ENCODE measurements around the gene SH2B2. TPM values are rescaled to one million over a fixed set of nuclear protein-coding genes. Genes with fewer than 3 reads are reported as not detected.
A peak's percentile ranks its signal among the peaks of the same experiment; 100 is the strongest.

Gene SH2B2
- total RNA-seq, 2 experiments from 2014 or later: 0.16 to 0.52 TPM

DNA sequence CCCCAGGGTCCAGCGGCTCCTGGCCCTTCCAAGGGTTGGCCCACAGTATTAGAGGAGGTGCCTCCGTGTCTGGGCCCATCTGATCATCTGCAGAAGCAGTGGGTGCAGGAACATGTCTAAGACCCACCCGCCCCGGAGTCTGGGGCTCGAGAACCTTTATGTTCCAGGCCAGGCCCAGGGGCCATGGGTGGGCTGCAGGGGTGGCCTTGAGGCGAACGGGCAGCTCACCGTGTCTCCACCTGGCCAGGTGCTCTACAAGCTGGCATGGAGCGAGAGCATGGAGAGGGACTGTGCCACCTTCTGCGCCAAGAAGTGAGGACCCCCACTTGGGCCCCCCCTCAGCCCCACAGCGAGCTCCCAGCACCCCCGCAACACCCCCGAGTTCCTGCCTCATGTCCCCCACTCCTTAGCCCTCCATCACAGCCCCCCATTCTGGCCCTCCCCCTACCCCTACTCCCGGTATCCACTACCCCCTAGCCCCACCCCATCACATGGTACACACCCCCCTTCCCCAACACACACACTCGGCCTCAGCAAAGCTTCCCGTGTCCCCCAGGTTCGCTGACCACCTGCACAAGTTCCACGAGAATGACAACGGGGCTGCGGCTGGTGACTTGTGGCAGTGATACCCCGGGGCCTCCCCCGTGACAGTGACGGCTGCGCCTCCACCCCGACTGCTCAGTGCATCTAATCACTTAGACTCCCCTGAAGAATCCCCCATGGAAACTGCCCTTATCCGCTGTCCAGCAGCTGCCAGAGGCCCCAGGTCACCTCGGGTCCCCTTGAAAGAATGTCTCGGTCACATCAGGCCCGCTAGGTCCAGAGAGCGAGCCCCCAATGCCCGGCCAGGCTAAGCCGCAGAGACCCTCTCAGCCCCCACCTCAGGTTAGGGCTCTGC is 4.0 kb upstream of the SH2B2 start:
- ATAC-seq: no peak
- CTCF ChIA-PET: interaction anchor here (0.9 to 1.8 kb wide), 3 partner anchors 10 to 109 kb away, joined by 3 to 4 read pairs (median 4); no protein-coding TSS in a partner anchor
- peaks cover 18% of the 10 kb centered on the region for H3K4me1 Mint-ChIP-seq (ENCODE audit: low read depth)
- no peaks in the 10 kb centered on the region for H3K36me3 Mint-ChIP-seq (ENCODE audit: low read depth)
- H3K27me3 Mint-ChIP-seq (ENCODE audit: low read depth): peaks cover 13% of the 10 kb centered on the region
- DNase-seq: no peak
- no peak overlapping the region for H3K27ac Mint-ChIP-seq
- H3K9me3 Mint-ChIP-seq (ENCODE audit: insufficient read depth): no peaks in the 10 kb centered on the region
- H3K4me3 Mint-ChIP-seq: no peak overlapping the region
- POLR2A ChIA-PET: no interaction called here

DNA sequence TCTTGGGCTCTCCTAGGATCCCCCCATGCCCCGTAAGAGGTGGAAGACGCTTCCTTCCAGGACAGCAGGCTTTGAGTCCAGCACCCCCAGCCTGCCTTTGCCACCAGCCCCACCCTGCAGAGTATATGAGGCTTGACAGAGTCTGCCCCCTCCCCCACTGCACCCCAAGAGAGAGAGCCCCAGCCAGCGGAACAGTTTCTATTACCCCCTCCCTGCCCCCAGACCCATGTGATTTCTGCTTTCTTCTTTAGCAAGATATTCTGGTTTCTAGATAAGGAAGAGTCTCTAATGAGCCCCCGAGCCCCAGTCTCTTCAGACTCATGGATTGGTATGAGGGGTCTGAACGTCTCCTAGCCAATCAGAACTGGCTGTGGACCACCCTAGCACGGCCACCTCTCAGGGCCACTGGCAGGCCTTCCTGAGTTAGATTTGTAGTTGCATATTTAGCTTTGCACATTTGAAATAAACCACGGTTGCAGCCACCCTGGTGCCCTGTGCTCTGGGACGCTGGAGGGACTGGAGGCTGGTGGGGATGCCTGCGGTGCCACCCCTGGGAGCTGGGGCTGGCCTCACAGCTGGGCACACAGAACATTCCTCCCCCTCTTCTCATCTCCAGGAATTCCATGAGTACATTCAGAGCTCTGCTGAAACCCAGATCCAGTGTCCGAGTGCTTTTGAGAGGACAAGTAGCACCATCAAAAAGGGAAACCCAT is 3.0 kb upstream of the SH2B2 start:
- POLR2A ChIA-PET: no interaction called here
- H3K9me3 Mint-ChIP-seq (ENCODE audit: insufficient read depth): no peaks in the 10 kb centered on the region
- DNase-seq (no peak), ATAC-seq (no peak)
- H3K27me3 Mint-ChIP-seq (ENCODE audit: low read depth): peaks cover 18% of the 10 kb centered on the region
- H3K4me1 Mint-ChIP-seq (ENCODE audit: low read depth): peaks cover 22% of the 10 kb centered on the region
- peak overlapping the region; percentile 61 for H3K27ac Mint-ChIP-seq
- no peaks in the 10 kb centered on the region for H3K36me3 Mint-ChIP-seq (ENCODE audit: low read depth)
- H3K4me3 Mint-ChIP-seq: no peak overlapping the region
- CTCF ChIA-PET: no interaction called here

DNA sequence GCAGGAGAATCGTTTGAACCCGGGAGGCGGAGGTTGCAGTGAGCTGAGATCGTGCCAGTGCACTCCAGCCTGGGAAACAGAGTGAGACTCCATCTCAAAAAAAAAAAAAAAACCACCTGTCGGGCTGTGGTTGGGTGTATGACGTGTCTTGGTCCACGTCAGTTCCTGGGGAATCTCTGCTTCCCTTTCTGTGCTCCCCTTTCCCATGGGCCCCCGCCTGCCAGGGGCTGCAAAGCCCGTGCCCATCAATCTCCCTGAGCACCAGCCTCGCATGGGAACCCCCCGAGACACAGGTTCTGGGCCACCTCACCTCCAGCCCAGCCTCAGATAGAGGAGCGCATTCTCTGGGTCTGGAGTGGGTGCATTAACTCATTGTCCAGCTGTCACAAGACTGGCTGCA is 2.3 kb upstream of the SH2B2 start:
- no peaks in the 10 kb centered on the region for H3K36me3 Mint-ChIP-seq (ENCODE audit: low read depth)
- CTCF ChIA-PET: no interaction called here
- H3K4me1 Mint-ChIP-seq (ENCODE audit: low read depth): peaks cover 25% of the 10 kb centered on the region
- ATAC-seq (no peak), DNase-seq (peak; percentile 28)
- no peak overlapping the region for H3K27ac Mint-ChIP-seq
- peaks cover 23% of the 10 kb centered on the region for H3K27me3 Mint-ChIP-seq (ENCODE audit: low read depth)
- POLR2A ChIA-PET: no interaction called here
- H3K9me3 Mint-ChIP-seq (ENCODE audit: insufficient read depth): no peaks in the 10 kb centered on the region
- no peak overlapping the region for H3K4me3 Mint-ChIP-seq

- peaks cover 21% of the 10 kb centered on the region for H3K4me1 Mint-ChIP-seq (ENCODE audit: low read depth)
- ChIA-PET POLR2A (no interaction called here), CTCF (interaction anchor here (0.6 to 0.7 kb wide), 2 partner anchors 12 to 107 kb away, joined by 3 read pairs; no protein-coding TSS in a partner anchor)
- no peak for ATAC-seq
- H3K36me3 Mint-ChIP-seq (ENCODE audit: low read depth): no peaks in the 10 kb centered on the region
- peak overlapping the region; percentile 32 for H3K4me3 Mint-ChIP-seq
- DNase-seq: no peak
- H3K9me3 Mint-ChIP-seq (ENCODE audit: insufficient read depth): no peaks in the 10 kb centered on the region
- H3K27me3 Mint-ChIP-seq (ENCODE audit: low read depth): peaks cover 23% of the 10 kb centered on the region
- no peak overlapping the region for H3K27ac Mint-ChIP-seq
These were observed 1.7 kb upstream of the SH2B2 start for GRCh38 chr7:102284891-102285539.

- POLR2A ChIA-PET: no interaction called here
- peaks cover 23% of the 10 kb centered on the region for H3K27me3 Mint-ChIP-seq (ENCODE audit: low read depth)
- ATAC-seq (peak; percentile 3), DNase-seq (no peak)
- CTCF ChIA-PET: interaction anchor here (0.6 to 0.7 kb wide), 2 partner anchors 13 to 106 kb away, joined by 3 read pairs; no protein-coding TSS in a partner anchor
- no peaks in the 10 kb centered on the region for H3K36me3 Mint-ChIP-seq (ENCODE audit: low read depth)
- H3K4me1 Mint-ChIP-seq (ENCODE audit: low read depth): peaks cover 21% of the 10 kb centered on the region
- H3K27ac Mint-ChIP-seq: no peak overlapping the region
- peak overlapping the region; percentile 32 for H3K4me3 Mint-ChIP-seq
- H3K9me3 Mint-ChIP-seq (ENCODE audit: insufficient read depth): no peaks in the 10 kb centered on the region
These were observed 980 bp upstream of the SH2B2 start for GRCh38 chr7:102285540-102286236.

- H3K27me3 Mint-ChIP-seq (ENCODE audit: low read depth): peaks cover 23% of the 10 kb centered on the region
- H3K36me3 Mint-ChIP-seq (ENCODE audit: low read depth): no peaks in the 10 kb centered on the region
- H3K9me3 Mint-ChIP-seq (ENCODE audit: insufficient read depth): no peaks in the 10 kb centered on the region
- CTCF ChIA-PET: interaction anchor here (1.0 to 1.3 kb wide), 3 partner anchors 9 to 104 kb away, joined by 3 to 5 read pairs (median 4); no protein-coding TSS in a partner anchor
- DNase-seq (no peak), ATAC-seq (peak; percentile 35)
- peaks cover 31% of the 10 kb centered on the region for H3K4me1 Mint-ChIP-seq (ENCODE audit: low read depth)
- H3K4me3 Mint-ChIP-seq: peak overlapping the region; percentile 36
- POLR2A ChIA-PET: interaction anchor here (0.6 kb wide), 1 partner anchor 77 kb away, joined by 3 read pairs; no protein-coding TSS in a partner anchor
- no peak overlapping the region for H3K27ac Mint-ChIP-seq
These were observed 678 bp downstream of the SH2B2 start for GRCh38 chr7:102287111-102287980.

- no peaks in the 10 kb centered on the region for H3K9me3 Mint-ChIP-seq (ENCODE audit: insufficient read depth)
- peaks cover 31% of the 10 kb centered on the region for H3K4me1 Mint-ChIP-seq (ENCODE audit: low read depth)
- H3K36me3 Mint-ChIP-seq (ENCODE audit: low read depth): no peaks in the 10 kb centered on the region
- POLR2A ChIA-PET: no interaction called here
- DNase-seq (no peak), ATAC-seq (no peak)
- no peak overlapping the region for H3K4me3 Mint-ChIP-seq
- CTCF ChIA-PET: interaction anchor here (1.0 to 1.3 kb wide), 3 partner anchors 10 to 104 kb away, joined by 3 to 5 read pairs (median 4); no protein-coding TSS in a partner anchor
- no peak overlapping the region for H3K27ac Mint-ChIP-seq
- peaks cover 23% of the 10 kb centered on the region for H3K27me3 Mint-ChIP-seq (ENCODE audit: low read depth)
These were observed 1.3 kb downstream of the SH2B2 start for GRCh38 chr7:102287981-102288278.

- Mint-ChIP-seq H3K27ac (no peak overlapping the region), H3K4me1 (ENCODE audit: low read depth) (peaks cover 31% of the 10 kb centered on the region), H3K9me3 (ENCODE audit: insufficient read depth) (no peaks in the 10 kb centered on the region), H3K27me3 (ENCODE audit: low read depth) (peaks cover 23% of the 10 kb centered on the region), H3K4me3 (peak overlapping the region; percentile 38), H3K36me3 (ENCODE audit: low read depth) (no peaks in the 10 kb centered on the region)
- ATAC-seq (no peak), DNase-seq (peak; percentile 33)
- ChIA-PET POLR2A (no interaction called here), CTCF (interaction anchor here (1.0 to 1.3 kb wide), 3 partner anchors 10 to 103 kb away, joined by 3 to 5 read pairs (median 4); no protein-coding TSS in a partner anchor)
These were observed 1.7 kb downstream of the SH2B2 start for GRCh38 chr7:102288285-102288930.

- Mint-ChIP-seq H3K4me1 (ENCODE audit: low read depth) (peaks cover 29% of the 10 kb centered on the region), H3K36me3 (ENCODE audit: low read depth) (no peaks in the 10 kb centered on the region), H3K27me3 (ENCODE audit: low read depth) (peaks cover 23% of the 10 kb centered on the region), H3K27ac (no peak overlapping the region), H3K4me3 (no peak overlapping the region), H3K9me3 (ENCODE audit: insufficient read depth) (no peaks in the 10 kb centered on the region)
- CTCF ChIA-PET: no interaction called here
- no peak for DNase-seq
- POLR2A ChIA-PET: no interaction called here
- no peak for ATAC-seq
These were observed 2.4 kb downstream of the SH2B2 start for GRCh38 chr7:102289057-102289456.

- no peak for DNase-seq
- no peak for ATAC-seq
- POLR2A ChIA-PET: no interaction called here
- no peak overlapping the region for H3K4me3 Mint-ChIP-seq
- CTCF ChIA-PET: no interaction called here
- H3K27me3 Mint-ChIP-seq (ENCODE audit: low read depth): peaks cover 10% of the 10 kb centered on the region
- no peak overlapping the region for H3K27ac Mint-ChIP-seq
- H3K9me3 Mint-ChIP-seq (ENCODE audit: insufficient read depth): no peaks in the 10 kb centered on the region
- H3K4me1 Mint-ChIP-seq (ENCODE audit: low read depth): peaks cover 17% of the 10 kb centered on the region
- H3K36me3 Mint-ChIP-seq (ENCODE audit: low read depth): no peaks in the 10 kb centered on the region
These were observed 4.6 kb downstream of the SH2B2 start for GRCh38 chr7:102291056-102291915.
